ENCODE results near the gene OR52L1. TPM values are rescaled to one million over a fixed set of nuclear protein-coding genes. Genes with fewer than 3 reads are reported as not detected.

Gene OR52L1
- total and polyA plus RNA-seq, 10 of the 15 experiments (the other 5 are each of a cell fraction or from before 2014, with no cell fraction given) = not detected

DNA sequence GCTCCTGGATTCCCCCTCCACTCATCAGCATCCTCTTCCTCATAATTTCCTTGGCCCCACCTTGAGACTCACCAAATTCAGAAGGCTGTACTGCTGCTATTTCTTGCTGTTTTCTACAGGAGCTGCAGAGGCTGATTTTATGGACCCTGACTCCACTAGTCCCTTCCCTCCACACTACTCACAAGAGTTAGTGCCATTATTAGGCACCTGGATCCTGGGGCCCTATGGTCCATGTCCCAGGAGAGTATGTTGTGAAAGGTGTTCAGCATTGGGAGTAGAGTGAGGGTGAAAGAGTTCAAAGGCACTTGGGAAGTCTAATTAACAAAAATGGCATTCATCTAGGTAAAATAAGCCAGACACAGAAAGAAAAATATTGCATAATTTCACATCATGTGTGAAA lies 20.1 kb upstream of the OR52L1 start, which contains the start of gene OR56A4:
TSS of gene OR56A4 (minus strand) at position 101 of the 400 bp plus-strand sequence. CDS start 3,954 bp downstream, outside the sequence.
- no peak within 1 kb of the TSS for H3K4me3 ChIP-seq
- H3K27ac ChIP-seq (ENCODE audit: control insufficient read depth, insufficient read depth) = no peak within 1 kb of the TSS
- no peak within 1 kb of the TSS for H3K4me2 ChIP-seq (ENCODE audit: control insufficient read depth, insufficient read depth)
- H3K9ac ChIP-seq (ENCODE audit: control insufficient read depth, insufficient read depth, low read length) = no peak within 1 kb of the TSS
- H3K27me3 ChIP-seq (replicated peaks in 1 of 2; ENCODE audit: control insufficient read depth in 2 of 2, insufficient read depth in 2 of 2, low read length in 1 of 2) = no peaks in the 10 kb centered on the region
- no peaks in the 10 kb centered on the region for H3K9me3 ChIP-seq (replicated peaks; ENCODE audit: control insufficient read depth, insufficient read depth, low read length)
- H3K4me1 ChIP-seq (ENCODE audit: control insufficient read depth, insufficient read depth, low read length) = no peaks in the 10 kb centered on the region
- H3K36me3 ChIP-seq (ENCODE audit: control insufficient read depth in 2 of 2, insufficient read depth in 2 of 2, low read length in 1 of 2) = no peaks in the 10 kb centered on the region
- ChIA-PET CTCF (no interaction called here), RAD21 (ENCODE audit: unreplicated experiment) (no interaction called here), SMC1A (ENCODE audit: uncharacterized antibody, unreplicated experiment) (interaction anchor here (0.7 kb wide), 1 partner anchor 14 kb away, joined by 3 read pairs; no protein-coding TSS in a partner anchor), POLR2A (no interaction called here)
- TF ChIP-seq ZNF24 (IDR thresholded peaks at IDR 0.05) (no peak), MXI1 (IDR thresholded peaks at IDR 0.05; ENCODE audit: low read depth, low read length) (no peak), NFYA (IDR thresholded peaks at IDR 0.05; ENCODE audit: borderline replicate concordance, low read depth, low read length) (no peak), POLR2A (IDR thresholded peaks at IDR 0.05; ENCODE audit: low read depth, low read length) (no peak), SPI1 (IDR thresholded peaks at IDR 0.05; ENCODE audit: borderline replicate concordance, insufficient read depth, low read depth, low read length) (no peak), PBX3 (IDR thresholded peaks at IDR 0.05; ENCODE audit: insufficient replicate concordance, low read depth, low read length) (no peak), MYC (IDR thresholded peaks at IDR 0.05; ENCODE audit: insufficient read depth, insufficient read length, insufficient replicate concordance, low read length, severe bottlenecking) (no peak), ZNF687 (IDR thresholded peaks at IDR 0.05) (no peak), PML (IDR thresholded peaks at IDR 0.05; ENCODE audit: low read length) (no peak), SMAD5 (IDR thresholded peaks at IDR 0.05; ENCODE audit: low read depth) (no peak), E2F4 (IDR thresholded peaks at IDR 0.05; ENCODE audit: low read depth, low read length) (no peak), HDAC2 (IDR thresholded peaks at IDR 0.05) (no peak), BMI1 (IDR thresholded peaks at IDR 0.05; ENCODE audit: borderline replicate concordance) (no peak), NR2C2 (IDR thresholded peaks at IDR 0.05; ENCODE audit: borderline replicate concordance, control insufficient read depth, insufficient read length, low read depth) (no peak), KAT2A (conservative IDR thresholded peaks at IDR 0.05; ENCODE audit: control insufficient read depth, low read depth, low read length) (no peak)
- TF ChIP-seq, protein P1, sequence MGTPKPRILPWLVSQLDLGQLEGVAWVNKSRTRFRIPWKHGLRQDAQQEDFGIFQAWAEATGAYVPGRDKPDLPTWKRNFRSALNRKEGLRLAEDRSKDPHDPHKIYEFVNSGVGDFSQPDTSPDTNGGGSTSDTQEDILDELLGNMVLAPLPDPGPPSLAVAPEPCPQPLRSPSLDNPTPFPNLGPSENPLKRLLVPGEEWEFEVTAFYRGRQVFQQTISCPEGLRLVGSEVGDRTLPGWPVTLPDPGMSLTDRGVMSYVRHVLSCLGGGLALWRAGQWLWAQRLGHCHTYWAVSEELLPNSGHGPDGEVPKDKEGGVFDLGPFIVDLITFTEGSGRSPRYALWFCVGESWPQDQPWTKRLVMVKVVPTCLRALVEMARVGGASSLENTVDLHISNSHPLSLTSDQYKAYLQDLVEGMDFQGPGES (IDR thresholded peaks at IDR 0.05) = no peak
- TF ChIP-seq, protein P2, sequence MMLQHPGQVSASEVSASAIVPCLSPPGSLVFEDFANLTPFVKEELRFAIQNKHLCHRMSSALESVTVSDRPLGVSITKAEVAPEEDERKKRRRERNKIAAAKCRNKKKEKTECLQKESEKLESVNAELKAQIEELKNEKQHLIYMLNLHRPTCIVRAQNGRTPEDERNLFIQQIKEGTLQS (IDR thresholded peaks at IDR 0.05; ENCODE audit: borderline replicate concordance, extremely low read depth, low read depth, low read length) = no peak
- intact Hi-C loops (cut with micrococcal nuclease; ENCODE audit: unreplicated experiment) (no loop called here), in situ Hi-C loops (cut with MboI) (no loop called here)
- no peak within 1 kb of the TSS for H2AFZ ChIP-seq (ENCODE audit: control insufficient read depth, low read depth, low read length)
- no peaks in the 10 kb centered on the region for H4K20me1 ChIP-seq (ENCODE audit: control insufficient read depth, insufficient read depth)
- no TSS peak for BruUV-seq (replicated peaks)
- no peak for DNase-seq (ENCODE audit: low read depth, low spot score)
- ATAC-seq = no peak
- no peak for FAIRE-seq
- no peaks in the 10 kb centered on the region for H3K79me2 ChIP-seq (ENCODE audit: control insufficient read depth, insufficient read depth, low read length)
